Sigmoid colon (tissue), 4 donors: ENCODE data around the gene LAMP5.

Experiments
- CTCF ChIP-seq, 4 experiments: fragments of 450-650 bp in 3 of 4; fragments of 200-600 bp in 1 of 4; IDR thresholded peaks; one replicate each; pipeline ENCODE4 v1.5.1; 2016 to 2019; ENCODE audit warnings: antibody characterized with exemption in 4 of 4, mild to moderate bottlenecking in 3 of 4, moderate library complexity in 2 of 4
- POLR2AphosphoS5 ChIP-seq, 4 donors: sonication (generic); formaldehyde crosslinking; IDR thresholded peaks; one replicate each; pipeline ENCODE4 v1.6.1; 2017; ENCODE audit warnings: antibody characterized with exemption in 4 of 4

- TF ChIP-seq CTCF (IDR thresholded peaks at IDR 0.05) (no peak), POLR2AphosphoS5 (IDR thresholded peaks at IDR 0.05) (no peak)
Measured at GRCh38 chr20:9488063-9488462, 26.3 kb upstream of the LAMP5 start.
